HEK293 (cell line): ENCODE results near the gene PYGO2.
A peak's percentile ranks its signal among the peaks of the same experiment; 100 is the strongest.

Experiments
- BCL11B ChIP-seq: fragments of 450-650 bp; formaldehyde crosslinking; IDR thresholded peaks from 2 replicates; pipeline ENCODE4 v1.5.1; 2016; ENCODE audit warnings: low read depth, missing biosample characterization, missing genetic modification characterization
- GLI2 ChIP-seq: fragments of 450-650 bp; formaldehyde crosslinking; IDR thresholded peaks from 2 replicates; pipeline ENCODE4; 2017; ENCODE audit warnings: missing biosample characterization, missing genetic modification characterization, low read depth, borderline replicate concordance
- MYNN ChIP-seq: fragments of 450-650 bp; formaldehyde crosslinking; IDR thresholded peaks from 2 replicates; pipeline ENCODE4 v1.5.1; 2016; ENCODE audit warnings: missing biosample characterization, missing genetic modification characterization, borderline replicate concordance
- OSR2 ChIP-seq: fragments of 450-650 bp; formaldehyde crosslinking; IDR thresholded peaks from 2 replicates; pipeline ENCODE4 v1.5.1; 2016; ENCODE audit warnings: missing biosample characterization, missing genetic modification characterization
- RBAK ChIP-seq: fragments of 450-650 bp; formaldehyde crosslinking; IDR thresholded peaks from 2 replicates; pipeline ENCODE4 v1.5.1; 2016; ENCODE audit warnings: missing biosample characterization, missing genetic modification characterization
- REPIN1 ChIP-seq: fragments of 450-650 bp; formaldehyde crosslinking; IDR thresholded peaks from 2 replicates; pipeline ENCODE4 v1.5.1; 2017; ENCODE audit warnings: missing biosample characterization, missing genetic modification characterization, low read depth
- SP7 ChIP-seq: fragments of 450-650 bp; formaldehyde crosslinking; IDR thresholded peaks from 2 replicates; pipeline ENCODE4 v1.5.1; 2016; ENCODE audit warnings: missing biosample characterization, missing genetic modification characterization
- YY1 ChIP-seq: fragments of 450-650 bp; formaldehyde crosslinking; IDR thresholded peaks from 2 replicates; pipeline ENCODE4 v1.5.1; 2018; ENCODE audit warnings: missing biosample characterization, missing genetic modification characterization
- ZNF121 ChIP-seq: fragments of 450-650 bp; formaldehyde crosslinking; IDR thresholded peaks from 2 replicates; pipeline ENCODE4 v1.5.1; 2016; ENCODE audit warnings: missing biosample characterization, missing genetic modification characterization
- ZNF138 ChIP-seq: fragments of 450-650 bp; formaldehyde crosslinking; IDR thresholded peaks from 2 replicates; pipeline ENCODE4 v1.5.1; 2016; ENCODE audit warnings: missing biosample characterization, missing genetic modification characterization, borderline replicate concordance
- ZNF155 ChIP-seq: fragments of 450-650 bp; formaldehyde crosslinking; IDR thresholded peaks from 2 replicates; pipeline ENCODE4 v1.5.1; 2016; ENCODE audit warnings: missing biosample characterization, missing genetic modification characterization
- ZNF16 ChIP-seq: fragments of 450-650 bp; formaldehyde crosslinking; IDR thresholded peaks from 2 replicates; pipeline ENCODE4 v1.5.1; 2016; ENCODE audit warnings: low read depth, missing biosample characterization, missing genetic modification characterization
- ZNF274 ChIP-seq, 2 experiments: fragments of 200-500 bp in 1 of 2; fragments of 450-650 bp in 1 of 2; sonication (Bioruptor generic) in 1 of 2; formaldehyde crosslinking in 1 of 2; IDR thresholded peaks; 2 replicates each; pipeline versions ENCODE4 v1.5.1 to v1.6.1; 2014 to 2016; ENCODE audit warnings: borderline replicate concordance in 1 of 2, inconsistent platforms in 1 of 2, low read length in 1 of 2, missing biosample characterization in 1 of 2, missing genetic modification characterization in 1 of 2
- ZNF350 ChIP-seq: fragments of 450-650 bp; formaldehyde crosslinking; IDR thresholded peaks from 2 replicates; pipeline ENCODE4 v1.5.0; 2017; ENCODE audit warnings: missing biosample characterization, mild to moderate bottlenecking, missing genetic modification characterization
- ZNF391 ChIP-seq: fragments of 450-650 bp; formaldehyde crosslinking; IDR thresholded peaks from 2 replicates; pipeline ENCODE4 v1.5.1; 2016; ENCODE audit warnings: low read depth, missing biosample characterization, missing genetic modification characterization, borderline replicate concordance
- ZNF518A ChIP-seq: fragments of 450-650 bp; formaldehyde crosslinking; conservative IDR thresholded peaks from 2 replicates; pipeline ENCODE4 v1.5.1; 2016; ENCODE audit warnings: low read depth, missing biosample characterization, missing genetic modification characterization
- ZNF558 ChIP-seq: fragments of 450-650 bp; formaldehyde crosslinking; IDR thresholded peaks from 2 replicates; pipeline ENCODE4 v1.5.1; 2016; ENCODE audit warnings: missing biosample characterization, missing genetic modification characterization
- ZNF571 ChIP-seq: fragments of 450-650 bp; formaldehyde crosslinking; IDR thresholded peaks from 2 replicates; pipeline ENCODE4 v1.5.0; 2017; ENCODE audit warnings: missing biosample characterization, missing genetic modification characterization
- ZNF629 ChIP-seq: fragments of 450-650 bp; formaldehyde crosslinking; IDR thresholded peaks from 2 replicates; pipeline ENCODE4 v1.5.1; 2017; ENCODE audit warnings: missing biosample characterization, missing genetic modification characterization
- ZNF670 ChIP-seq: fragments of 450-650 bp; formaldehyde crosslinking; IDR thresholded peaks from 2 replicates; pipeline ENCODE4 v1.5.1; 2016; ENCODE audit warnings: missing biosample characterization, missing genetic modification characterization, low read depth
- ZNF837 ChIP-seq: fragments of 450-650 bp; formaldehyde crosslinking; IDR thresholded peaks from 2 replicates; pipeline ENCODE4 v1.5.1; 2016; ENCODE audit warnings: missing biosample characterization, missing genetic modification characterization
- ZSCAN18 ChIP-seq: fragments of 450-650 bp; formaldehyde crosslinking; IDR thresholded peaks from 2 replicates; pipeline ENCODE4 v1.5.1; 2016; ENCODE audit warnings: missing biosample characterization, missing genetic modification characterization
- ZSCAN23 ChIP-seq: fragments of 450-650 bp; formaldehyde crosslinking; IDR thresholded peaks from 2 replicates; pipeline ENCODE4 v1.5.1; 2016; ENCODE audit warnings: missing biosample characterization, missing genetic modification characterization
- TF ChIP-seq, protein P1 (sequence below): fragments of 450-650 bp; formaldehyde crosslinking; IDR thresholded peaks from 2 replicates; pipeline ENCODE4 v1.5.1; 2016; ENCODE audit warnings: missing biosample characterization, missing genetic modification characterization, borderline replicate concordance
- TF ChIP-seq, protein P2 (sequence below): sonication (generic); formaldehyde crosslinking; IDR thresholded peaks from 2 replicates; pipeline ENCODE4 v1.8.1; 2022; ENCODE audit warnings: mild to moderate bottlenecking, moderate library complexity, missing genetic modification reagents

The PYGO2 gene

DNA sequence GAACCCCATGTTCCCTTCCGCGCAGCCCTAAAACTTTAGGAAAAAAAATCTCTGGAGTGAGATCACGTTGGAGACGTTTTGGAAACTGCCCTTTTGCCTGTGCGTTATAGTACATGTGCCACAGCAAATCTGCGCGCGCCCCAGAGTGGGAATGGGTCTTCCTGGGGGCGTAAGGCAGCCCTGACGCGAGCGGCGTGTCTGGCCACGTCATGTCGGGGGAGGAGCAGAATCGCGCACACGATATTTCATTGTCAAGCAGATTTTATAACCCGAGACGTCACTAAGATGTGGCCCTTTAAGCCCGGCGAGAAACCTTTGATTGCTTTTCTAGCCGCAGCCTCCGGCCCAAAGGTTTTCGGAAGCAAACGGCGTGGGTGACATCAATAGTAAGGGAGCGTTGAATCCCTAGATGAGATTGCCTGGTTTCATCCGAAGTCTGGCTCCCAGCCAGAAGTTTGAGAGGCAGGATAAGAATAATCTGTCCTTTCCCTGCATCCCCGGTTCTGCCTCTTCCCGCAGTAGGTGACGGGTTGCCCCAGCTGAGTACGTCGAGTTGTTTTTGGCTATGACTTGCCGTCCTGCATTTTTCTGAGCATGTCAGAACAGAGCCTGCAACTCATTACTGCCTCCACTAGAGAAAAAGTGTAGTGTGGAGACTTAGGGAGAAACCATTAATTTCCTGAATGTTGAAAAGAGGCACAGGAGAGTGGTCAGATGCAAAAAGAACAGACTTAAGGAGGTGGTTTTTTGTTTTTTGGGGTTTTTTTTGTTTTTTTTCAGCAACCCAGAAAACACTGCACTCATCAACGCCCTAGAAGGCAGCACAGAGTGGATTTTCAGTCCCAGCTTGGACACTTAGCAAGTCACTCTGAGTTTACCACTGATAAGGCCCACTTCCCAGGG is 24.2 kb downstream of the PYGO2 start (continued):
- TF ChIP-seq, protein P1, sequence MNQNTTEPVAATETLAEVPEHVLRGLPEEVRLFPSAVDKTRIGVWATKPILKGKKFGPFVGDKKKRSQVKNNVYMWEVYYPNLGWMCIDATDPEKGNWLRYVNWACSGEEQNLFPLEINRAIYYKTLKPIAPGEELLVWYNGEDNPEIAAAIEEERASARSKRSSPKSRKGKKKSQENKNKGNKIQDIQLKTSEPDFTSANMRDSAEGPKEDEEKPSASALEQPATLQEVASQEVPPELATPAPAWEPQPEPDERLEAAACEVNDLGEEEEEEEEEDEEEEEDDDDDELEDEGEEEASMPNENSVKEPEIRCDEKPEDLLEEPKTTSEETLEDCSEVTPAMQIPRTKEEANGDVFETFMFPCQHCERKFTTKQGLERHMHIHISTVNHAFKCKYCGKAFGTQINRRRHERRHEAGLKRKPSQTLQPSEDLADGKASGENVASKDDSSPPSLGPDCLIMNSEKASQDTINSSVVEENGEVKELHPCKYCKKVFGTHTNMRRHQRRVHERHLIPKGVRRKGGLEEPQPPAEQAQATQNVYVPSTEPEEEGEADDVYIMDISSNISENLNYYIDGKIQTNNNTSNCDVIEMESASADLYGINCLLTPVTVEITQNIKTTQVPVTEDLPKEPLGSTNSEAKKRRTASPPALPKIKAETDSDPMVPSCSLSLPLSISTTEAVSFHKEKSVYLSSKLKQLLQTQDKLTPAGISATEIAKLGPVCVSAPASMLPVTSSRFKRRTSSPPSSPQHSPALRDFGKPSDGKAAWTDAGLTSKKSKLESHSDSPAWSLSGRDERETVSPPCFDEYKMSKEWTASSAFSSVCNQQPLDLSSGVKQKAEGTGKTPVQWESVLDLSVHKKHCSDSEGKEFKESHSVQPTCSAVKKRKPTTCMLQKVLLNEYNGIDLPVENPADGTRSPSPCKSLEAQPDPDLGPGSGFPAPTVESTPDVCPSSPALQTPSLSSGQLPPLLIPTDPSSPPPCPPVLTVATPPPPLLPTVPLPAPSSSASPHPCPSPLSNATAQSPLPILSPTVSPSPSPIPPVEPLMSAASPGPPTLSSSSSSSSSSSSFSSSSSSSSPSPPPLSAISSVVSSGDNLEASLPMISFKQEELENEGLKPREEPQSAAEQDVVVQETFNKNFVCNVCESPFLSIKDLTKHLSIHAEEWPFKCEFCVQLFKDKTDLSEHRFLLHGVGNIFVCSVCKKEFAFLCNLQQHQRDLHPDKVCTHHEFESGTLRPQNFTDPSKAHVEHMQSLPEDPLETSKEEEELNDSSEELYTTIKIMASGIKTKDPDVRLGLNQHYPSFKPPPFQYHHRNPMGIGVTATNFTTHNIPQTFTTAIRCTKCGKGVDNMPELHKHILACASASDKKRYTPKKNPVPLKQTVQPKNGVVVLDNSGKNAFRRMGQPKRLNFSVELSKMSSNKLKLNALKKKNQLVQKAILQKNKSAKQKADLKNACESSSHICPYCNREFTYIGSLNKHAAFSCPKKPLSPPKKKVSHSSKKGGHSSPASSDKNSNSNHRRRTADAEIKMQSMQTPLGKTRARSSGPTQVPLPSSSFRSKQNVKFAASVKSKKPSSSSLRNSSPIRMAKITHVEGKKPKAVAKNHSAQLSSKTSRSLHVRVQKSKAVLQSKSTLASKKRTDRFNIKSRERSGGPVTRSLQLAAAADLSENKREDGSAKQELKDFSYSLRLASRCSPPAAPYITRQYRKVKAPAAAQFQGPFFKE (tag by site-specific recombination): no peak
- TF ChIP-seq ZNF558 (0 out of 2 replicates have a peak, but pooled peaks have one; percentile 15), ZNF121 (tag by site-specific recombination) (no peak), ZNF670 (tag by site-specific recombination) (no peak), GLI2 (tag by site-specific recombination) (no peak), RBAK (tag by site-specific recombination) (no peak), ZNF274 (IDR thresholded peaks at IDR 0.05; ENCODE audit: low read length) (no peak), ZNF274 (tag by site-specific recombination; IDR thresholded peaks at IDR 0.05; ENCODE audit: borderline replicate concordance) (no peak), ZSCAN18 (tag by site-specific recombination) (peak; percentile 70; the same call in 1 of the 2 replicates), OSR2 (tag by site-specific recombination) (peak; percentile 24; the same call in 1 of the 2 replicates), ZNF138 (tag by site-specific recombination) (no peak), YY1 (tag by site-specific recombination) (no peak), ZNF837 (no peak), ZNF350 (tag by site-specific recombination) (no peak), REPIN1 (no peak), ZNF629 (peak; percentile 99), ZNF391 (tag by site-specific recombination) (no peak), SP7 (tag by site-specific recombination) (0 out of 2 replicates have a peak, but pooled peaks have one; percentile 46), BCL11B (no peak), ZNF518A (tag by site-specific recombination) (peak; percentile 41), ZSCAN23 (no peak), ZNF155 (tag by site-specific recombination) (no peak), ZNF16 (no peak), ZNF571 (tag by site-specific recombination) (no peak), MYNN (tag by site-specific recombination) (no peak)
- TF ChIP-seq, protein P2, sequence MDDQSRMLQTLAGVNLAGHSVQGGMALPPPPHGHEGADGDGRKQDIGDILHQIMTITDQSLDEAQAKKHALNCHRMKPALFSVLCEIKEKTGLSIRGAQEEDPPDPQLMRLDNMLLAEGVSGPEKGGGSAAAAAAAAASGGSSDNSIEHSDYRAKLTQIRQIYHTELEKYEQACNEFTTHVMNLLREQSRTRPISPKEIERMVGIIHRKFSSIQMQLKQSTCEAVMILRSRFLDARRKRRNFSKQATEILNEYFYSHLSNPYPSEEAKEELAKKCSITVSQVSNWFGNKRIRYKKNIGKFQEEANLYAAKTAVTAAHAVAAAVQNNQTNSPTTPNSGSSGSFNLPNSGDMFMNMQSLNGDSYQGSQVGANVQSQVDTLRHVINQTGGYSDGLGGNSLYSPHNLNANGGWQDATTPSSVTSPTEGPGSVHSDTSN (CRISPR knock-in tag): peak; percentile 52; the same call in 1 of the 2 replicates
